ENCODE data around the gene SHC4. TPM values are rescaled to one million over a fixed set of nuclear protein-coding genes. Genes with fewer than 3 reads are reported as not detected.
"Not testable (repeated sequence)": the region's sequence is repeated elsewhere in the genome, so short reads cannot be mapped to it uniquely, and the experiment has no call there.

Gene SHC4
- total RNA-seq, 1 donor from 2014 or later: 0.68 TPM

DNA sequence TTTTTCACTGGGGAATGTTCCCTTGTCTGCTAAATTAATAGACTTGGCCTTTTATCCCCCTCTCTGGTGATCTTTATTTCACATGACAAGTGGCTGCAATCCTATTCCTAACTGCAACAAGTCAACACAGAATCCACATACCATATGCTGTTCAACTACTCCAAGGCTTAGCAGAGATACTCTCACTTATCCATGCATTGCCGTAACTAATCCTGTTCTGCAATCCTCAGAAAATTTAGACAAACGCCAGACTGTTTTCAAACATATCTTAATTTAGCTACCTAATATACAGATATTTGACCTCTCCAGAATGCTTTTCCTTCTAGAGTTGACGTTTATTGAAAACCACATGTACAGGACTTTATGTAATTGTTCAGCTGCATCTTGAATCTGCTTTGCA is 47.9 kb downstream of the SHC4 start:
- Histone ChIP-seq H3K36me3 (no peaks in the 10 kb centered on the region), H3K4me3 (no peak overlapping the region), H3K27ac (no peak overlapping the region), H3K9me3 (no peaks in the 10 kb centered on the region), H3K4me1 (no peaks in the 10 kb centered on the region), H3K27me3 (ENCODE audit: low read depth) (peaks cover 5% of the 10 kb centered on the region)
- TF ChIP-seq, protein P1, sequence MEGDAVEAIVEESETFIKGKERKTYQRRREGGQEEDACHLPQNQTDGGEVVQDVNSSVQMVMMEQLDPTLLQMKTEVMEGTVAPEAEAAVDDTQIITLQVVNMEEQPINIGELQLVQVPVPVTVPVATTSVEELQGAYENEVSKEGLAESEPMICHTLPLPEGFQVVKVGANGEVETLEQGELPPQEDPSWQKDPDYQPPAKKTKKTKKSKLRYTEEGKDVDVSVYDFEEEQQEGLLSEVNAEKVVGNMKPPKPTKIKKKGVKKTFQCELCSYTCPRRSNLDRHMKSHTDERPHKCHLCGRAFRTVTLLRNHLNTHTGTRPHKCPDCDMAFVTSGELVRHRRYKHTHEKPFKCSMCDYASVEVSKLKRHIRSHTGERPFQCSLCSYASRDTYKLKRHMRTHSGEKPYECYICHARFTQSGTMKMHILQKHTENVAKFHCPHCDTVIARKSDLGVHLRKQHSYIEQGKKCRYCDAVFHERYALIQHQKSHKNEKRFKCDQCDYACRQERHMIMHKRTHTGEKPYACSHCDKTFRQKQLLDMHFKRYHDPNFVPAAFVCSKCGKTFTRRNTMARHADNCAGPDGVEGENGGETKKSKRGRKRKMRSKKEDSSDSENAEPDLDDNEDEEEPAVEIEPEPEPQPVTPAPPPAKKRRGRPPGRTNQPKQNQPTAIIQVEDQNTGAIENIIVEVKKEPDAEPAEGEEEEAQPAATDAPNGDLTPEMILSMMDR (IDR thresholded peaks at IDR 0.05): no peak
- intact Hi-C loops (cut with DNase I): no loop called here
- DNase-seq: no peak
- ATAC-seq: no peak

DNA sequence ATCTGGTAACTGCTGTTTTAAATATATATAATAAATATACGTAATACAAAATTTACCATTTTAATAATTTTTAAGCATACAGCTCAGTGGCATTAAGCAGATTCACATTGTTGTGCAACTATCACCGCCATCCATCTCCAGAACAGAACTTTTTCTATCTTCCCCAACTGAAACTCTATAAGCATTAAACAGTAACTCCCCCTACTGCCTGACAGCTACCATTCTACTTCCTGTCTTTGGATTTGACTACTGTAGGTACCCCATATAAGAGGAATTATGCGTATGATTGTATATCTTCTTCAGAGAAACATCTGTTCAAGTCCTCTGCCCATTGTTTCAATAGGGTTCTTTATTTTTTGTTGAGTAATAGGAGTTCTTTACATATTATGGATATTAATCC is 49.0 kb downstream of the SHC4 start:
- no peaks in the 10 kb centered on the region for H3K36me3 ChIP-seq
- no peaks in the 10 kb centered on the region for H3K9me3 ChIP-seq
- H3K27me3 ChIP-seq (ENCODE audit: low read depth): peaks cover 5% of the 10 kb centered on the region
- TF ChIP-seq, protein P1 (IDR thresholded peaks at IDR 0.05): no peak
- H3K27ac ChIP-seq: no peak overlapping the region
- no peak overlapping the region for H3K4me3 ChIP-seq
- intact Hi-C loops (cut with DNase I): no loop called here
- DNase-seq (no peak), ATAC-seq (no peak)
- H3K4me1 ChIP-seq: no peaks in the 10 kb centered on the region

DNA sequence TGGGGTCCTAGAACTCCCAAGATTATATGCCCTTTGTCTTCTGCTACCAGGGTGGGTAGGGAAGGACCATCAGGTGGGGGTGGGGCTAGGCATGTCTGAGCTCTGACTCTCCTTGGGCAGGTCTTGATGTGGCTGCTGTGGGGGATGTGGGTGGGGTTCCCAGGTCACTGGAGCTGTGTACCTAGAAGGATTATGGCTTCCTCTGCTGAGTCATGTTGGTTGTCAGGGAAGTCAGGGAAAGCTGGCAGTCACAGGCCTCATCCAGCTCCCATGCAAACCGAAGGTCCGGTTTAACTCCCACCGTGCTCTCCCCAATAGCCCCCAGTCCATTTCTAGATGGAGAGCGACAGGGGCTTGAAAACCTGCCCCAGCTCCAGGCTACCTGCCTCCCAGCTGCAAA is 50.6 kb downstream of the SHC4 start:
- Histone ChIP-seq H3K27me3 (ENCODE audit: low read depth) (no peaks in the 10 kb centered on the region), H3K9me3 (no peaks in the 10 kb centered on the region), H3K27ac (no peak overlapping the region), H3K4me1 (no peaks in the 10 kb centered on the region), H3K36me3 (no peaks in the 10 kb centered on the region), H3K4me3 (no peak overlapping the region)
- TF ChIP-seq, protein P1 (IDR thresholded peaks at IDR 0.05): no peak
- intact Hi-C loops (cut with DNase I): no loop called here
- DNase-seq (no peak), ATAC-seq (no peak)

DNA sequence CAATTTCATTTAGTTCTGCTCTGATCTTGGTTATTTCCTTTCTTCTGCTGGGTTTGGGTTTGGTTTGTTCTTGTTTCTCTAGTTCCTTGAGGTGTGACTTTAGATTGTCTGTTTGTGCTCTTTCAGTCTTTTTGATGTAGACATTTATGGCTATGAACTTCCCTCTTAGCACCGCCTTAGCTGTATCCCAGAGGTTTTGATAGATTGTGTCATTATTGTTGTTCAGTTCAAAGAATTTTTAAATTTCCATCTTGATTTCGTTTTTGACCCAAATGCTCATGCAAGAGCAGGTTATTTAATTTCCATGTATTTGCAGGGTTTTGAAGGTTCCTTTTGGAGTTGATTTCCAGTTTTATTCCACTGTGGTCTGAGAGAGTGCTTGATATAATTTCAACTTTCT is 53.2 kb downstream of the SHC4 start:
- H3K9me3 ChIP-seq; H3K4me1 ChIP-seq; intact Hi-C loops (cut with DNase I): not testable (repeated sequence)

DNA sequence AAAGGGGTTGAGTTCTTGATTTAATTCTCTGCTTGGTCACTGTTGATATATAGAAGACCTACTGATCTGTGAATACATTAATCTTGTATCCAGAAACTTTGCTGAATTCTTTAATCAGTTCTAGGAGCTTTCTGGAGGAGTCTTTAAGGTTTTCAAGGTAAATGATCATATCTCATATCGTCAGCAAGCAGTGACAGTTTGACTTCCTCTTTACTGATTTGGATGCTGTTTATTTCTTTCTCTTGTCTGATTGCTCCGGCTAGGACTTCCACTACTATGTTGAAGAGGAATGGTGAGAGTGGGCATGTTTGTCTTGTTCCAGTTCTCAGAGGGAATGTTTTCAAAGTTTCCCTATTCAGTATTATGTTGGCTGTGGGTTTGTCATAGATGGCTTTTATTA is 54.4 kb downstream of the SHC4 start:
- H3K9me3 ChIP-seq; H3K27me3 ChIP-seq (ENCODE audit: low read depth); H3K27ac ChIP-seq; ATAC-seq; intact Hi-C loops (cut with DNase I); H3K4me1 ChIP-seq; H3K4me3 ChIP-seq; H3K36me3 ChIP-seq; DNase-seq: not testable (repeated sequence)

More for the DNA sequence above, 53.2 kb downstream of the SHC4 start:
- ATAC-seq; H3K4me3 ChIP-seq; H3K27ac ChIP-seq; H3K27me3 ChIP-seq (ENCODE audit: low read depth); DNase-seq; H3K36me3 ChIP-seq: not testable (repeated sequence)

DNA sequence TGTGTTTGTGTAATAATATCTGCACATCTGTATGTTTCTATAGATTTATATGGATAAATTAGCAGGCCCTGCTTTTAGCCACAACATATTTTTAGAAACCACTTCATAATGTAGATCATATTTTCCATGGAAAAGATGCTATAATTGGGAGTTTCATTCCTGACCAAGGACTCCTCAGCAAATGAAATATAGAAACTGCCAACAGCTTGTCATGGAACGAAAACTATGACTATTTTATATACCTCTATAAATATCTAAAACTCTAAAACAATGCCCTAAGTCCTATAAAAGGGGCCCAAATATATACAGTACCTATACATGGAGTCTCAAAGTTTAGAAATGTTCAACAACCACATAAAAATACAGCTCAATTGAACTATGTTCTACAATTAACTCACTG is 57.9 kb downstream of the SHC4 start:
- ATAC-seq (no peak), DNase-seq (no peak)
- H3K27me3 ChIP-seq (ENCODE audit: low read depth): no peaks in the 10 kb centered on the region
- H3K9me3 ChIP-seq: no peaks in the 10 kb centered on the region
- no peak overlapping the region for H3K27ac ChIP-seq
- intact Hi-C loops (cut with DNase I): no loop called here
- H3K4me3 ChIP-seq: no peak overlapping the region
- no peaks in the 10 kb centered on the region for H3K36me3 ChIP-seq
- no peaks in the 10 kb centered on the region for H3K4me1 ChIP-seq
- TF ChIP-seq, protein P1 (IDR thresholded peaks at IDR 0.05): no peak

DNA sequence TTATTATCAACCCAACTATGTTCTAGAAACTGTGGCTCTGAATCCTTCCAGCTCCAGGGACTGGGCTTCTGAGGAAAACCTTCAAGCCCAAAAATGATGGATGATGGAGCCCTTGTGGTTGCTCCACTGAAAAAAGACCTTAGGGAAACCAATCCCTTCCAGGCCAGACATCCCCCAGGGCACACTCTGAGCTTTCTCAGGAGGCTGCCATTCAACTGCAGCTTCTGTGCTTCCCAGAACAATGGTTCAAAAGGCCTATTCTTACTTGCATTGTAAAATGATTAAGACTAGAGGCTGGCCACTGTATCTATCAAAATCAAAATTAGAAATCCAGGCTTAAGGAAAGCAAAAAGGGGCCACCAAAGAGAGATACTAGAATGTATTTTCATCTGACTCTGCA is 58.5 kb downstream of the SHC4 start:
- TF ChIP-seq, protein P1 (IDR thresholded peaks at IDR 0.05): no peak

More for the DNA sequence above, 58.5 kb downstream of the SHC4 start:
- Histone ChIP-seq H3K27me3 (ENCODE audit: low read depth) (no peaks in the 10 kb centered on the region), H3K27ac (no peak overlapping the region), H3K36me3 (no peaks in the 10 kb centered on the region), H3K9me3 (no peaks in the 10 kb centered on the region), H3K4me3 (no peak overlapping the region), H3K4me1 (no peaks in the 10 kb centered on the region)
- intact Hi-C loops (cut with DNase I): no loop called here
- ATAC-seq (no peak), DNase-seq (no peak)
